ENCODE measurements around the gene MOGAT3.

The MOGAT3 gene

GRCh38 chr7:101232141-101232850, 31.5 kb upstream of the MOGAT3 start:
- no peak for DNase-seq

GRCh38 chr7:101231644-101232043, 30.8 kb upstream of the MOGAT3 start:
- no peak for DNase-seq

- no peak for DNase-seq
These were observed 25.9 kb upstream of the MOGAT3 start for GRCh38 chr7:101226721-101227120.

DNA sequence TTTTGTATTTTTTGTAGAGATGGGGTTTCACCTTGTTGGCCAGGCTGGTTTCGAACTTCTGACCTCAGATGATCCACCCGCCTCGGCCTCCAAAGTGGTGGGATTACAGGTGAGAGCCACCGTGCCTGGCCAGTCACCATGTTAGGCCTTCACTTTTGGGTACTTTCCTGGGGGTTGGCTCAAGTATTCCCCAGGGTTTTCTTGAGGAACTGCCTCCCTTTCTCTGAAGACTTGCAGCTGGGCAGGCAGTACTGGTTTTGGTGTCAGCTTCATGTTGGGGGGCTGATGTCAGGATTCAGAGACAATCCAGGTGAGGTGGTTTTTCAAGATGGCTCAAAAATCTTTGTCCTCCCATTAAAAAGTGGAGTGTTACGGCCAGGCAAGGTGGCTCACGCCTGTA, 24.8 kb upstream of the MOGAT3 start:
- DNase-seq = no peak

- no peak for DNase-seq
These were observed 22.7 kb upstream of the MOGAT3 start for GRCh38 chr7:101223528-101223927.

- no peak for DNase-seq
These were observed 21.5 kb upstream of the MOGAT3 start for GRCh38 chr7:101222275-101222830.

- no peak for DNase-seq
These were observed 19.5 kb upstream of the MOGAT3 start for GRCh38 chr7:101220295-101220694.

- DNase-seq = no peak
These were observed 17.6 kb upstream of the MOGAT3 start for GRCh38 chr7:101218236-101219125.

- peak; percentile 97 for DNase-seq
These were observed 16.8 kb upstream of the MOGAT3 start, which contains the start of the genes PLOD3 and ZNHIT1 for GRCh38 chr7:101217388-101218235. PLOD3 (minus strand) TSS chr7:101217581; CDS start chr7:101217274, 307 bp downstream. ZNHIT1 (plus strand) TSS chr7:101218165; CDS start chr7:101218196, 31 bp downstream.

- no peak for DNase-seq
These were observed 16.1 kb upstream of the MOGAT3 start for GRCh38 chr7:101216860-101217387.

- DNase-seq = no peak
These were observed 15.4 kb upstream of the MOGAT3 start for GRCh38 chr7:101216001-101216859.

DNA sequence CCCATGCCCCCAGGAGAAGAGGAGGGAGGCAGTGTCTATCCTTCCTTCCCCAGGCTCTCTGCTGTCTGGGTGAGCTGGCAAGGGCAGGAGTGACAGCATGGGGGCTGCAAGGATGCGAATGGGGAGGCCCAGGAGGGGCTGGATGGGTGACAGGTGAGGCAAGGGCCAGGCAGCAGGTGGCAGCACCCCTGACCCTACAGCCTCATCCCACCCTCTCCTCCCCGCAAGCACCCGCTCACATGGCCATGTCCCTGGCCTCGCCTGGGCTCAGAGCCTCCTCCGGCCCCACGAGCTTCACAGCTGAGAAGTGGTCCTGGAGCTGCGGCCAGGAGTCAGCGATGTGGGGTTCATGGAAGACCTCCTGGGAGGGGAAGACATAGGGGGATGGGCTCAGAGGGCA, 11.2 kb upstream of the MOGAT3 start:
- DNase-seq = no peak

GRCh38 chr7:101211501-101211900, 10.7 kb upstream of the MOGAT3 start:
- no peak for DNase-seq

DNA sequence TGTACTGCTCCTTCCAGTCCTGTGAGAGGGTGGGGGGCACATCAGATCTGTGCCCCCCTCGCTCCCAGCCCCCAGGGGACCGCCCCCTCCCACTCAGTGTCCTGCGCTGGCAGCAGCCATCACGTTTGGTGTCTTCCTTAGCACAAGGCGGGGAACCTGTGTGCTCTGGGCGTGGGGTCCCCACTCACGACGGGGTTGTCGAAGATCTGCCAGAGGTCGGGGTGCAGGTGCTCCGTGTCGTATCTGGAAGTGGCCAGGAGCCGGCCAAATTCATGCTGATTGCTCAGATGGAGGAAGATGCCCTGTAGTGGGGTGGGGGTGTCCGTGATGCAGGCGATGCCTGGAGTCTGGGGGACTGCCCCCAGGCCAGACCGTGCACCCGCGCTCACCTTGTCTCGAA, 9.3 kb upstream of the MOGAT3 start:
- no peak for DNase-seq

- DNase-seq = no peak
These were observed 8.0 kb upstream of the MOGAT3 start for GRCh38 chr7:101208794-101209193.

GRCh38 chr7:101207459-101207858, 6.6 kb upstream of the MOGAT3 start:
- DNase-seq = no peak

DNA sequence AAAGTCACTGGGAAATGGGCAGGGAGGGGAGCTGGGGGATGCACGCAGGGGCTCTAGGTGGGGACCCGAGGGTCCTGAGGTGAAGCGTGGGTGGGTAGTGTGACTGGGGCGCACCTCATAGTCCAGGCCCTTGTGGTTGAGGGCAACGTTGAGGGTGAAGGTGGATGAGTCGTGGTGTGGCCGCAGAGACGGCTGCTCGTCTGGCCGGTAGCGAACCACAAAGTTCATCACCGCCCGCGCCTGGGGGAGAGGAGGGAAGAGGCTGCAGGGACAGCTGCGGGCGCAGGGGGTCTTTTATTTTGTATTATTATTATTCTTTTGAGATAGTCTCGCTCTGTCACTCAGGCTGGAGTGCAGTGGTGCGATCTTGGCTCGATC, 5.8 kb upstream of the MOGAT3 start:
- no peak for DNase-seq

DNA sequence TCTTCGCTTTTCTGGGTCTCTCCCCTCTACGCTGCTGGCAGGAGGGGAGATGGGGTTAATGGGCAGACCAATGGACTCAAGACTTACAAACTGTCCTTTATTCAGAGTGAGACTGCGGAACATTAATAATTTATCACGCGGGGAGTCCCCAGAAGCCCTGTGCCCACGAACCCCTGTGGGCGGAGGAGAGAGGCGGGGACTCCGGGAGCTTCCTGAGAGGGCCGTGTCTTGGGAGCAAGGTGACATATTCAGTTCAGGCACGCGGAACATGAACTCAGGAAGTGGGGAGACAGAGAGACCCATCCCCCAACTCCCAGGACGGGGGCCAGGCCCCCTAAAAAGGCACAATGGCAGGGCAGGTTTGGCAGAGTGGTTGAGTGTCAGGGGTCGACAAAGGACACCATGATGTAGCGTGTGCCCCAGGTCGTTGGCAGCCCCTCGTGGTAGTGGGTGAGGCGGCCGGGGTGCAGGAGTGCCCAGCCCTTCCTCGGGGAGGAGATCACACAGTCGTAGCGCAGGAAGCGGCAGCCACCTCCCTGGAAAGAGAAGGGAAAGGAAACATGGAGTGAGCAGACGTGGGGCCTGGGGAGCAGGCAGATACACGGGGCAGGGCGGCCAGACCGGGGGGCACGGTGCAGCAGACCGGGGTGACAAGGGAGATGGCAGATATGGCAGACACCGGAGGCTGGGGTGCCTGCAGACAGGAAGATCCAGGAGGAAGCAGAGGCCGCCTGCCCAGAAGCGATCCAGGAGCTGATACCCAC, 5.2 kb upstream of the MOGAT3 start:
- no peak for DNase-seq

GRCh38 chr7:101203740-101204738, 3.2 kb upstream of the MOGAT3 start:
- DNase-seq = peak; percentile 43

- no peak for DNase-seq
These were observed 1.7 kb upstream of the MOGAT3 start for GRCh38 chr7:101202603-101202918.

All from CD4-positive, alpha-beta T cell treated with Interleukin-4 for 4 hours (primary cell).